ENCODE data around the gene GPC6. TPM values are rescaled to one million over a fixed set of nuclear protein-coding genes. Genes with fewer than 3 reads are reported as not detected.

Gene GPC6
- total RNA-seq, 4 donors from 2014 or later: 2.7 to 5.7 (median 4.4) TPM

DNA sequence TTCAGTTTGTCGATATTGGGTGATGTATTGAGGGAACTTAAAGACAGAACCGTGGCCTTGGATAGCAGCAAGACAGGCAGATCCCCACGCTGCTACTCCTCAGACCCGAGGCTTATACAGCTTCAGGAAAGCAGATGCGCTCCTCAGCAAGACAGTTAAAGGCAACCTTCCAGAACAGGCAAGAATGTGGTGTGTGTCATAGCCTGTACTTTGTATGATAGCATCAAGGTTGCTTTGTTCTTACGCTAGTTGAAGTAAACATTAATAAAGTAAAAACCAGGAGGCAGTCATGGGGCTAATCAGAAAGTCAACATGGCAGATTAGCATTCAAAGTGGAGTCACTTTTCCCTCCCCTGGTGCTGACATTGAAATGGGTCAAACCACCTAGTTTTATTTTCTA is 779.7 kb downstream of the GPC6 start:
- TF ChIP-seq POLR2AphosphoS5 (IDR thresholded peaks at IDR 0.05) (no peak), POLR2A (IDR thresholded peaks at IDR 0.05) (no peak), EP300 (IDR thresholded peaks at IDR 0.05) (no peak)
- TF ChIP-seq, protein P1, sequence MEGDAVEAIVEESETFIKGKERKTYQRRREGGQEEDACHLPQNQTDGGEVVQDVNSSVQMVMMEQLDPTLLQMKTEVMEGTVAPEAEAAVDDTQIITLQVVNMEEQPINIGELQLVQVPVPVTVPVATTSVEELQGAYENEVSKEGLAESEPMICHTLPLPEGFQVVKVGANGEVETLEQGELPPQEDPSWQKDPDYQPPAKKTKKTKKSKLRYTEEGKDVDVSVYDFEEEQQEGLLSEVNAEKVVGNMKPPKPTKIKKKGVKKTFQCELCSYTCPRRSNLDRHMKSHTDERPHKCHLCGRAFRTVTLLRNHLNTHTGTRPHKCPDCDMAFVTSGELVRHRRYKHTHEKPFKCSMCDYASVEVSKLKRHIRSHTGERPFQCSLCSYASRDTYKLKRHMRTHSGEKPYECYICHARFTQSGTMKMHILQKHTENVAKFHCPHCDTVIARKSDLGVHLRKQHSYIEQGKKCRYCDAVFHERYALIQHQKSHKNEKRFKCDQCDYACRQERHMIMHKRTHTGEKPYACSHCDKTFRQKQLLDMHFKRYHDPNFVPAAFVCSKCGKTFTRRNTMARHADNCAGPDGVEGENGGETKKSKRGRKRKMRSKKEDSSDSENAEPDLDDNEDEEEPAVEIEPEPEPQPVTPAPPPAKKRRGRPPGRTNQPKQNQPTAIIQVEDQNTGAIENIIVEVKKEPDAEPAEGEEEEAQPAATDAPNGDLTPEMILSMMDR (IDR thresholded peaks at IDR 0.05): no peak
- Histone ChIP-seq H3K27me3 (no peaks in the 10 kb centered on the region), H3K36me3 (no peaks in the 10 kb centered on the region), H3K4me1 (no peaks in the 10 kb centered on the region), H3K4me3 (no peak overlapping the region), H3K9me3 (no peaks in the 10 kb centered on the region), H3K27ac (no peak overlapping the region)
- WGBS: 48% methylated on average over 6 of the region's 6 CpGs
- no peak for DNase-seq (ENCODE audit: low spot score in 2 of 2)

DNA sequence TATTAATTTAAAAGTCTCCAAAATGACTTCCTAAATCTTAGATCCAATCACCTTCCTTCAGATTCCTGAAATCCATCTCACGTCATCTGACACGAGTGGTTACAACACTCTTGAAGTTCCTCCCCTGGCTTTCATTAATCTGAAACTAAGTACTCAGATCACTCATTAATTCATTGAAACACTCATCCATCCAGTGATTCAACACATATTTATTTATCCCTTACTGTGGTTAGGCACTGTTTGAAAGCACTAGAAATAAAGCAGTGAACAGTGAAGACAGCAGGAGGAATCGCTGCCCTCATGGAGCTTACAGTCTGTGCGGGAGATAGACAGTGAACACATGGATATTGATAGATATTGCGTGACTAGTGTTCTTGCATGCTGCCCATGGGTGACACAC is 780.5 kb downstream of the GPC6 start:
- Histone ChIP-seq H3K27ac (no peak overlapping the region), H3K9me3 (no peaks in the 10 kb centered on the region), H3K36me3 (no peaks in the 10 kb centered on the region), H3K27me3 (no peaks in the 10 kb centered on the region), H3K4me1 (no peaks in the 10 kb centered on the region), H3K4me3 (no peak overlapping the region)
- TF ChIP-seq POLR2A (IDR thresholded peaks at IDR 0.05) (no peak), POLR2AphosphoS5 (IDR thresholded peaks at IDR 0.05) (no peak), EP300 (IDR thresholded peaks at IDR 0.05) (no peak)
- TF ChIP-seq, protein P1 (IDR thresholded peaks at IDR 0.05): no peak
- no peak for DNase-seq (ENCODE audit: low spot score in 2 of 2)
- WGBS: 91% methylated on average over 5 of the region's 5 CpGs

DNA sequence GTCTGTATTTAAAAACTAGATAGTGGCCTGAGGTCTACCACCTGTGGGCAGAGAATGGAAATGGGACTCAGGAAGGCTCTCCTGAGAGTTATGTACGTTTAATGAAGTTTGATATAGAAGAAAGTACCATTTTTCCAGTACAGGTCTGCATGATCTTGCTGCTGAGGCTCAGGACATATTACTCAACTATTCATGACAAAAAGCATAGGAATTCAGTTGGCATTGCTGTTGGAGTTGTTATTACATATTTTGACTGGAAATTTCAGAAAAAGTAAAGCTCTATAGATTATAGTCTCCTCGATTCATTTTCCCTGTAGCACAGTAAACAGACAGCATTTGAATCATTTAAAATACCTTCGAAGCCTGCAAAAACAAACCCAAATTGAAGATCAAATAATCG is 783.1 kb downstream of the GPC6 start:
- no peaks in the 10 kb centered on the region for H3K4me1 ChIP-seq
- H3K9me3 ChIP-seq: no peaks in the 10 kb centered on the region

DNA sequence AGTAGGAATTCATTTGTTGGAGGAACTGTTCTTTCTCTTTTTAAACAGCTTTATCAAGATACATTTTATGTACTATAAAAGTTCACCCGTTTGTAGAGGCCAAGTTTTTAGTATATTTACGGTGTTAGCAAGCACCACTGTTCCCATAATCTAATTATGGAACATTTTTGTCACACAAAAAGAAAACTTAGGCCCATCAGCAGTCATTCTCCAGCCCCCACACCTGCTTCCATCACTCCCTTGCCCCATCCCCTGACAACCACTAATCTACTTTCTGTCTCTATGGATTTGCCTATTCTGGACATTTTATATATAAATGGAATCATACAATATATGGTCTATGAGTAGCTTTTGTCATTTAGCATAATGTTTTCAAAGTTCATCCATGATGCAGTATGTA is 787.9 kb downstream of the GPC6 start:
- Histone ChIP-seq H3K27ac (no peak overlapping the region), H3K9me3 (no peaks in the 10 kb centered on the region), H3K36me3 (no peaks in the 10 kb centered on the region), H3K4me1 (no peaks in the 10 kb centered on the region), H3K4me3 (no peak overlapping the region), H3K27me3 (no peaks in the 10 kb centered on the region)
- 88% methylated on average over 2 of the region's 2 CpGs for WGBS
- TF ChIP-seq POLR2AphosphoS5 (IDR thresholded peaks at IDR 0.05) (no peak), EP300 (IDR thresholded peaks at IDR 0.05) (no peak), POLR2A (IDR thresholded peaks at IDR 0.05) (no peak)
- TF ChIP-seq, protein P1 (IDR thresholded peaks at IDR 0.05): no peak
- no peak for DNase-seq (ENCODE audit: low spot score in 2 of 2)

More for the DNA sequence above, 783.1 kb downstream of the GPC6 start:
- no peak overlapping the region for H3K4me3 ChIP-seq
- no peak for DNase-seq (ENCODE audit: low spot score in 2 of 2)
- no peak overlapping the region for H3K27ac ChIP-seq
- no peaks in the 10 kb centered on the region for H3K27me3 ChIP-seq
- 78% methylated on average over 4 of the region's 4 CpGs for WGBS
- TF ChIP-seq POLR2A (IDR thresholded peaks at IDR 0.05) (no peak), POLR2AphosphoS5 (IDR thresholded peaks at IDR 0.05) (no peak), EP300 (IDR thresholded peaks at IDR 0.05) (no peak)
- TF ChIP-seq, protein P1 (IDR thresholded peaks at IDR 0.05): no peak
- H3K36me3 ChIP-seq: no peaks in the 10 kb centered on the region

DNA sequence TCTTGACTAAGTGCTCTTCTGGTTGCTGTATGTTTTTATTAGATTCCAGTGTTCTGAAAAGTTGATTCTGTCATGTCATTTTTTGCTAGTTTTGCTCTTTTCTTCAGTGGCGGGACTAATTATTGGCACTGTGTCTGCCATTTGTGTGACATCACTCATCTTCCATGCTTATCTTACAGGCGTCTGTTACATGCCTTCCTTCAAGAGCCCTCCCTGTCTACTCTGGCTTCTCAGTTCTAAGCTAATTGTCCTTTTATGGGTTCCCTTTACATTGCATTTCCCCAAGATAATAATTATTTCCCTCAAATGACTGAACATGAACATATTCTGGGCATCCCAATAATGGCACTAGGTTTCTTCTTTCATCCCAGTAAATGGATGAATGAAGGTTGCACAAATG is 793.8 kb downstream of the GPC6 start:
- H3K4me1 ChIP-seq: no peaks in the 10 kb centered on the region
- H3K9me3 ChIP-seq: no peaks in the 10 kb centered on the region
- H3K27ac ChIP-seq: no peak overlapping the region
- H3K4me3 ChIP-seq: no peak overlapping the region
- no peaks in the 10 kb centered on the region for H3K36me3 ChIP-seq
- WGBS: 84% methylated on average over 2 of the region's 2 CpGs
- DNase-seq (ENCODE audit: low spot score in 2 of 2): no peak
- no peaks in the 10 kb centered on the region for H3K27me3 ChIP-seq
- TF ChIP-seq, protein P1 (IDR thresholded peaks at IDR 0.05): no peak
- TF ChIP-seq EP300 (IDR thresholded peaks at IDR 0.05) (no peak), POLR2AphosphoS5 (IDR thresholded peaks at IDR 0.05) (no peak), POLR2A (IDR thresholded peaks at IDR 0.05) (no peak)

All from suprapubic skin (tissue), 4 donors.